HG03280 (cell line): Measurements from ENCODE around the gene CREB5.
"Not testable (repeated sequence)": the region's sequence is repeated elsewhere in the genome, so short reads cannot be mapped to it uniquely, and the experiment has no call there.

ENCODE experiments used
- ATAC-seq: cut with Tn5 transposase; IDR thresholded peaks from one replicate; pipeline ENCODE4 v1.9.1; 2021; ENCODE audit warnings: mild to moderate bottlenecking, moderate library complexity; ENCODE audit not compliant: unreplicated experiment

The CREB5 gene

DNA sequence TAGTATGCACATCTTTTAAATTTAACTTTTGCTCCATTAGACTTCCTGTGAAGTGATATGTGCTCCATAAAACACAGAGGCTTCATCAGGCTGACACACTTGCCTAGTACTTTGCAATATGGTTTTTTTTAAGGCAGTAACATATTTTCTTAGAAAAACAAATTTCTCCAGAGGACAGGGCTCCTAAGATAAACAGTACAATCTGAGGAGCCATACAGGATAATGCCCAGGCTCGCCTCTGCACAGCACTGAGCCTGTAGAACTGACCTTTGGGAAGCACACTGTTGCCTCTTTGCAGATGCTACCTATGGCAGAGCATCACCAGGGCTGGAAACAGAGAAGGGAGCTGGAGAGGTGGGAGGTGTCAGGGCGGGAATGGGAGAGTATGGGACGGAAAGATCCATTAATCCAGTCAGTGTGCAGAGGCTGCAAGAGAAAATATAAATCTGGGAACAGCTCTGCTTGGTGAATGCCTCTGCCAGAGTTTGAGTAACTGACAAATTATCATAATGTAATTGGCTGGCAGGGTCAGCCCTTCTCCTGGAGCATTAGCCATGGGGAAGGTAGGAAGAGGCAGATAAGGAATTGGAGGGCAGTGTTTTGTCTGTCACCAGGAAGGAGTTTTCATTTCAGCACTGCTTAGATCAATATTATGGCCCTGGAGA is 132.3 kb downstream of the CREB5 start:
- ATAC-seq = no peak

DNA sequence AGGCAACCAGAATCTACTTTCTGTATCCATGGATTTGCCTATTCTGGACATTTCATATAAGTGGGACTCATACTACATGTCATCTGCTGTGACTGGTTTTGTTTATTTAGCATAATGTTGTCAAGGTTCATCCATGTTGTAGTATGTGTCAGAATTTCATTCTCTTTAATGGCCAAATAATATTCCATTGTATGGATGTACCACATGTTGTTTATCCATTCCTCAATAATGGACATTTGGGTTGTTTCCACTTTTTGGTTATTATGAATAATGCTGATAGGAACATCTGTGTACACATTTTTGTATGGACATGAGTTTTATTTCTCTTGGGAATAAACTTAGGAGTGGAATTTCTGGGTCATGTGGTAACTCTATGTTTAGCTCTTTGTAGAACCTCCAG is 133.7 kb downstream of the CREB5 start:
- ATAC-seq = no peak

DNA sequence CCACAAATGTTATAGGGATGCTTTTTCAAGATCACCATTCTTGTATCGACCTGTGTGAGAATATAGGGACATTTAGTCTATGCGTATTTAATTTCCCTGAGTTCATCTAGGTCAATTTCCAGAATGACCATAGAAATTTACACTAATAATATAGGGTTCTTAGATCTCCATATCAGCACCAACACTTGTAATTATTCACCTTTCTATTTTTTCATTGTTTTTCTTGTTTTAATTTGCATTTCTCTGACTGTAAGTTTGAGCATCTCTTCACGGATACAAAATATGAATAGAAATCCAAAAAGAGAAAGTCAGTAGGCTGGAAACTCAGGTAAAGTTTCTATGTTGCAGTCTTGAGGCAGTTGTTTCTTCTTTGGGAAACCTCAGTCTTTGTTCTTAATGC is 134.8 kb downstream of the CREB5 start:
- ATAC-seq = no peak

DNA sequence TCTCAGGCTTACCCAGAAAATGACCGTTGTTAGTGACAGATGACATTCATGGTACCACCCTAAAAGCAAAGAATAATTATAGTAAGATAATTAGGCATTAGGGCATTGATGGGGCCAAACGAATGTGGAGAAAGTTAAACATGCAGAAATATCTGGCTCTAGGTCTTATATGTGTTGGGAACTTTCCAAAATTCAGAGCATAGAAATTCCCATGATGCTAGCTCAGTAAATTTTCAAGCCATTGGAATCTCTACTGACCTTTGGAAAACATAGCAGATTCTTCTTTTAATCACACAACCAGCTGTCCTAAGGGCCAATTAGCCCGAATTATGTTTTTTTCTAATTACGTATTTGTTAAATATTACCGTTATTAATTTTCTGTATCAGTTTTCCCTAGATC is 136.1 kb downstream of the CREB5 start:
- no peak for ATAC-seq

DNA sequence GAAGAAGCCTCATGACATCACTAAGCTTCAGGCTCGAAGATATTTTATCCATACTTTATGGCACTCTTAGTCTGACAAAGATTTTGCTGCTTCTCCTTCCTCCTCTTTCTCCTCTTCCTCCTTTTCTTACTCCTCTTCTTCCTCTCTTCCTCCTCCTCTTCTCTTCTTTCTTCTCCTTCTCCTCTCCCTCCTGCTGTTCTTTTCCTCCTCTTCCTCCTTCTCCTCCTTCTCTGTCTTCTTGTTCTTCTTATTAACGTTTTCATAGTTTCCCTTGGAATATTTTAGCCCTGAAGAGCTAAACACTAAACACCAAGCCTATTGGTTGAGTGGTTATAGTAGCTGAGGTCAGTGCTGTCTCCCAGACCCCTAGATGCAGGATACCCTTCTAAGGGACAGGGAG is 137.7 kb downstream of the CREB5 start:
- ATAC-seq = no peak

DNA sequence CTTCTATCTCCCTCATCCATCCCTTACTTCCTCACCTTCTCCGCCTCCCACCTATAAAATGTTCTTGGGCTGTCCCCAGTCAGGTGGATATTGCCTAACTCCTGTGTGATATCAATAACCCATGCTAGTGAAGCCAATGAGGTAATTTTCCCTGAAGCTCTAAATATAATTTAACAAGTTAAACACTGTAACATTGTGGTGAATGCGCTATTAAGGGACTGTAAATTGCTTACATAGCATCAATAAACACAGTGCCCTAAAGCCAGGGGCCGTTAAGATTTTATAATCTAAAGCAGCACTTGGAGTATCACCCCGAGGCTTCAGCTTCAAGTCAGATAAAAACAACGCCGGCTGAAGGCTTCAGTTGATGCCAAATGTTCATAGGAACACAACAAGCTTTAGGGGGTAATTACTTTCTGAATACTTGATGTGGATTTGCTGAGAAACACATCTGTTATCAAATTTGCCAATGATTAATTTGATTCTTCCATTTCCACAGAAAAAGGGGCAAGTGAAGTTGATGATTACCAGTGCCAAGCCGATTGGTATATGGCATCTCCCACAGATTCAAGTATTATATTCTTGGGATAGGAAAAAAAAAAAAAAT is 138.4 kb downstream of the CREB5 start:
- ATAC-seq = no peak

DNA sequence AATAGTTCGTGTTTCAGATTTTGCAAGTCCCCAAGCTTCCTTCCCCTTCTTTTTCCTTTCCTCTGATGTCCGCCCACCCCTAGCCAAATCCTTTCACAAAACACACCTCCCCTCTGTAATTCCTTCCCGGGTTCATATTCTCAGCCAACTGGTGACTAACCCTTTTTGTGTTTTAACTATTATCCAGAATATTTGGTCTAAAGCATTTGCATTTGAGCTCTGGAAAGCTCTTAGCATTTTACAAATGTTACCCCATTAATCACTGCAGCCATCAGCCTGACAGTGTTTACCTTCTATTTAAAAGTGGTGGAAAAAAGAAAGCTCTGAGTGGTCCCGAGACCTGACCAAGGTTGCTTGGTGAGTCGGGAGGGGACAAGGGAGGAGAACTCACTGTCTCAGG is 139.0 kb downstream of the CREB5 start:
- no peak for ATAC-seq

DNA sequence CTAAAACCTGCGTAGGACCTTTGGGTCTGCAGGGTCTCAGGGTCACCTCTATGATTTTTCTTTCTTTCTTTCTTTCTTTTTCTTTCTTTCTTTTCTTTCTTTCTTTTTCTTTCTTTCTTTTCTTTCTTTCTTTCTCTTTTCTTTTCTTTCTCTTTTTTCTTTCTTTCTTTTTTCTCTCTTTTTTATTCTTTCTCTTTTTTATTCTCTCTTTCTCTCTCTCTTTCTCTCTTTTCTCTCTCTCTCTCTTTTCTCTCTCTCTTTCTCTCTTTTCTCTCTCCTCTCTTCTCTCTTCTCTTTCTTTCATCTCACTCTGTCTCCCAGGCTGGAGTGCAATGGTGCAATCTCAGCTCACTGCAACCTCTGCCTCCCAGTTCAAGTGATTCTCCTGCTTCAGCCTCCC is 139.4 kb downstream of the CREB5 start:
- ATAC-seq = not testable (repeated sequence)

DNA sequence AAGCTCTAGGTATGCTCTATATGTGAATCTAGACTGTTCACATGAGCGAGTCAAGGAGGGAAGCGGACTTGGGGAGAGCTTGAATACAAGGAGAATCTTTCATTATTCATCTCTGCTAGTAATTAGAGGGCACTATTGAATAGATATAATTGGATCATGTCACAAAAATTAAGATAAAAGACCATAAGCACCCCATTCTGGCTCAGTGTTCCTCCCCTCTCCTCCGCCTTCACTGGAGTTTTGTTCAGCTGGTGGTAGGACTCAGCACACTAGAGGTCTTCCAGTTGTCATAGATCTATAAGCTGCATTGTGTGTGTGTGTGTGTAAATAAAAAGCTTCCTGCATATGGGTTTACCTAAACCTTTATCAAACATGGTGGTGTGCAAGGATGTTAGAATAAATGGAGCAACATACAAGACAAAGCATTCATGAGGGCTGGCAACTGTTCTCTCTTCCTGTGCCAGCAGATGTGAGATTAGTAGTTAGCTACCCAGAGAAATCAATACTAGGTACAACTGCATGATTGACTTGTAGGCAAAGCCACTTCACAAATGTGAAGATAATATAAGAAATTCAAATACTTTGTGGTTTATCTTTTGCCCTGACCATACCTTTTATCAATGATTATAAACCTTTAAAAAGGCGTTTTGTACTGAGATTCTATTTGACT is 142.6 kb downstream of the CREB5 start:
- no peak for ATAC-seq

DNA sequence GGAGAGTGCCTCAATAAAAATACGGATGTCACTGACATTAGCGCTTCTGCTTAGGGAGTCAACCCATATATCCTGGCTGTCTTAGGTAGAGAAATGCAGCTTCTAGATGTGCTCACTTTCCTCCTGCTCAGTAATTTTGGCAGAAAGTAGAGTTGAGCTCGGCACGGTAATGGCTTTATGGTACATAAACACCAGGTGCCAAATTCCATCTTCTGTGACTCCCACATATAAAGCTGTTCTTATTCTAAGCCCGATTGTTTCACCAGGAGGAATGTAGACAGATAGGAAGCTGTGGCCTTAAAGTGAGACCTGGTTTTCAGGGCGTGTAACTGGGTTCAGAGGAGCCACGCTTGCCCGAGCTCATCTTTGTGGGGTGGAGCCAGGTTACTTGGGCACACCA is 143.7 kb downstream of the CREB5 start:
- no peak for ATAC-seq

DNA sequence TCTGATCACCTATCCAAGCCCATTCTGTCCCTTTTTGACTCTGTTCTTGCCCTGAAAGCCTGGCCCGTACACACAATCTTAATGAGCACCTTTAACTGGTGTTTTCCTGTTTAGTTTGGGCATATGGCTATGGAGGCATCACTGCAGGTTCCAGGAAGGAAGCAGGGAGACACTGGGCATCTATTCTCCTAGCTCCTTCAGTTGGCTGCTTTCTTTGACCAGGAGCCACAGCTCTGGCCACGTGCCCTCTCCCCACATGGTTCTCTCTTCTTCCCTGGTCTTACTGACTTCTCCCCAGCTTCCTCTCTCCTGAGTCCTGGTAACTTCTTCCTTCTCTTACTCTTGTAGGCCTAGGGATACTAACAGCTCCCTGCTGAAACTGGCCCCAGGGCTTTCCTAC is 144.4 kb downstream of the CREB5 start:
- no peak for ATAC-seq

DNA sequence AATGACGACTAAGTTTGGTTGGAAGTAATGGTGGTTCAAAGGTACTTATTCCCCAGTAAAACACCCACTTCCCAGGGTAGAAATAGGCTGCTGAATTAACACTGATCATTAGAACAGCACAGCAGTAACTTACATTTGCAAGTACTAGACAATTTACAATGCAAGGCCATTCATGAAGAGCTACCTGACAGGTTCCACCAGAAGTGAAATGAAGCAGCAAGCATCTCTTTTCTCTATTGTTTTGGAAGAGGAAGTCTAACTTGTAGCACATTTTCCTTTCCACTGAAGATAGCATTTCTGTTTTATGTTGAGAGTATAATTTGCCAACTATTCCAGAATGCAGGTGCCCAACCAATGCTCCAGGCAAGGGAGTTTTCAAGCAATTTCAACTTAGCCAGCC is 145.9 kb downstream of the CREB5 start:
- ATAC-seq = no peak

DNA sequence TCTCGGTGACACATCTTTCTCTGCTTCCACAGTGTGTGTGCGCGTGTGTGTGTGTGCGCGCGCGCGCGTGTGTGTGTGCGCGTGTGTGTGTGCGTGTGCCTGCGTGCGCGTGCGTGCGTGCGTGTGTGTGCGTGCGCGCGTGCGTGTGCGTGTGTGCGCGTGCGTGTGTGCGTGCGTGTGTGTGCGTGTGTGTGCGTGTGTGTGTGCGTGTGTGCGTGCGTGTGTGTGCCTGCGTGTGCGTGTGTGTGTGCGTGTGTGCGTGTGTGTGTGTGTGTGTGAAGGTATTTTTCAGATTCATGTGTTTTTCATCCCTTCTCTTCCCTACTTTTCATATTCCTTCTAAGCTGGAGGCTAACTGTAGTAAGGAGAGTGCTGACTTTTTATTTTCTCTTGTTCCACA is 148.4 kb downstream of the CREB5 start:
- ATAC-seq = no peak

DNA sequence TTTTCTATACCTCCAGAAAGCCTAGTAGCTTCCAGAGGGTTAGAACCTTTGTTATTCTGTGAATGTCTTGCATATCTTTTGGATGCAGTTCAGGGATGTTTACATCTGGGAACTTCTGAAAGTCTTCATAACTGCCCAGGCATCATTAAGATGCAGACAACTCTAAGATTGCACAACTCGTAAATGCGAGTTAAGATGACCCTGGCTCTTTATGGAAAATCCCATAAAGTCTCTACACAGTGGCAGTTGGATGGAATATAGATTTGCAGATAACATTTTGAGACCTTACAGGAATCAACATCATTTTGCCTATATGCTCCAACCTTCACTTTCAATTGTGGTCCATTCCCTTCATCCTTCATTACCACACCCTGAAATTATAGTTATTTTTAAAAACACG is 151.7 kb downstream of the CREB5 start:
- ATAC-seq = no peak

DNA sequence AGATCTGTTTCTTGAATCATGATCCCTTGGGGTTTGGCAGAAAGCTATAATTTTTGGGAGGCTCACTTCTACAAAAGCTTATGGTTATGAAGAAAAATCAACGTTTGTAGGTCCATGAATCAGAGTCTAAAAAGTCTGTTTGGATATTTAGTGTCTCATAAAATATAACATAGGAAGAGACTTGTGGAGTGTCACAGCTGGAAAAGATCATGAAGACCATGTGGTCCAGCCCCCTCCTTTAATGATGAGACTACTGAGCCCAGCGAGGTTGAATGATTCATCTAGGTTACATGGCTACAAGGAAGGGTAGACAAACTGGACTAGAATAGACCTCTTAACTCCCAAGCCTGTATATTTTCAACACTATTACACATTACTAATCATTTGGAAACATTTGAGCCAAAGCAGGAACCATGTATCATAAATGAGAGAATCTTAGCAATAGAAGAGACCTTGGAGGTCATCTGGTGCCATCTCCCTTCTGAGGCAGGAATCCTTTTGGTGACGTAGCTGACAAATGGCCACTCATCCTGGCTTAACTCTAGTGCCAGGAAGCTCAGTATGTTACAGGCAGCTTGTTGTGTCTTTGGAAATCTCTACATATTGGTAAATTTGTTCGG is 152.5 kb downstream of the CREB5 start:
- no peak for ATAC-seq

DNA sequence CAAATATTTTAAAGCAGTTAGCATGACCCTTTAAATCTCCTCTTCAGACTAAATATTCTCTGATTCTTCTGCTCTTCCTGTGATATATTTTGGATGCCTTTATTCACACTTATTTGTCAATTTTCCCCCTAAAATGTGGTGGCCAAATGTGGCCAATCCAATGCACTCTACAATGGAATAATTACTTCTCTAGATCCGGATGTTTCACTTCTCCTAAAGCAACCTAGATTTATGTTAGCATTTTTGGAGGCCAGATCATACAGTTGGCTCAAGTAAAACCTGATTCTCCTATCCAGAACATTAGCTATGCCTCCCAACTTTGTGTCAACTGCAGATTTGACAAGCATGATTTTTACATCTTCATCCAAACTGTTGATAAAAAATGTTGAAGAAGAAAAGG is 153.7 kb downstream of the CREB5 start:
- no peak for ATAC-seq

DNA sequence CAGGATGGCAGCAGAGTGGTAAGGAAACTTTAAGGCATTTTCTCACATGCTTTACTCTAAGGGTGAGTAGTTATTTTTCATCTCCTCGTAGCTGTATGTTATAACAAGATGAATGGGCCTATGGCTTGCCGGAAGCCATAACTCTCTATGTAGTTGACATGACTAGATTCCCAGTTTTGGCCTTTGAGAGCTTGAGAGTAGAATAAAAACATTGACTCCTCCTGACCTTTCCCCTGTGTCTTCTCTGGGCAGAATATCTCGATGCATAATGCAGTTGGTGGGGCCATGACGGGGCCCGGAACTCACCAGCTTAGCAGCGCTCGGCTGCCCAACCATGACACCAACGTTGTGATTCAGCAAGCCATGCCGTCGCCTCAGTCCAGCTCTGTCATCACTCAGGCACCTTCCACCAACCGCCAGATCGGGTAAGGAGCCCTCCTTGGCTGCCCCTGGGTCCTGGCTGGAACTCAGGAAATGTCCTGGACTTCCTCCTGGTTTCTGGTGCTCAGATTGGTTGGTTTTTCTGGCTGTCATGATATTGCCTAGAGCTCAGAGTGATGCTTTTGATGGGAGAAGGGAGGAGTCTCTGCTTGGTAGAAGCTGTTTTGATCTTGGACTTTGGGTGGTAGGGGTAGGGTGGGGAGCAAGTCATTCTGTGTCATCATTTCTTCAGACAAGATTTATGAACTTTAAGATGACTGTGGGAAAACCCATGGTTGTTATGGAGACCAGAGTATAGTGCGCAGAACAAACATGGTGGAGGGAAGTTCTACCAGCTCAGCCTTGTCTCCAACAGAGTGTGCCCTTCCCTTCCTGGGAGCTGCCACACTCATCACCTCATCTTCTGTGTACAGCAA is 158.0 kb downstream of the CREB5 start:
- ATAC-seq = peak; percentile 66

DNA sequence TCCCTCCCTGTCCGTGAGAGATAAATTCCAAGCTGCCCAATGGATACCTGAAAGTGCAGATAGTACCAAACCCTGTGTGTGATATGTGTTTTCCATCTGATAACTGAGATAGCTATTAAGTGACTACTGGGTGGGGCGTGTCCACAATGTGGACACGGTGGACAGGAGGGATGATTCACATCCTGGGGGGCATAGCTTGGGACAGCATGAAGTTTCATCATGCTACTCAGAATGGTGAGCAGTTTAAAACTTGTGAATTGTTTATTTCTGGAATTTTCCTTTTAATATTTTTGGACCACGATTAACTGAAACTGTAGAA is 158.6 kb downstream of the CREB5 start:
- no peak for ATAC-seq

DNA sequence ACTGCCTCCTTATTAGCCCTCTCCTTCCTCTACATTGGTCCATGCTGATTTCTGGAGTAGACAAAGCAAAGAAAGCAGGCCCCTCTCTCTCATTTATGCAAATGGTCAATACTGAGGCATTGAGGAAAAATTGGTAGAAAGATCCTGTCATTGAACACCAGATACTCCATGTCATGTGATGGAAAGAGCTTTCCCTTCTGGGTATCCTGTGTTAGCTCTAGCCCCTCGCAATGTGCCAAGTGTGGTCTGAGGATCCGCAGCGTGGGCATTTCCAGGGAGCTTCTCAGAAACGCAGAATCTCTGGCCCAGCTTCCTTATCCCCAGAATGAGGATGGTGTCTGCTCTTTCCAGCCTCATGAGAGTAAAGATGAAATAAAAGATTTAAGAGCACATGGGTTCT is 159.1 kb downstream of the CREB5 start:
- no peak for ATAC-seq

DNA sequence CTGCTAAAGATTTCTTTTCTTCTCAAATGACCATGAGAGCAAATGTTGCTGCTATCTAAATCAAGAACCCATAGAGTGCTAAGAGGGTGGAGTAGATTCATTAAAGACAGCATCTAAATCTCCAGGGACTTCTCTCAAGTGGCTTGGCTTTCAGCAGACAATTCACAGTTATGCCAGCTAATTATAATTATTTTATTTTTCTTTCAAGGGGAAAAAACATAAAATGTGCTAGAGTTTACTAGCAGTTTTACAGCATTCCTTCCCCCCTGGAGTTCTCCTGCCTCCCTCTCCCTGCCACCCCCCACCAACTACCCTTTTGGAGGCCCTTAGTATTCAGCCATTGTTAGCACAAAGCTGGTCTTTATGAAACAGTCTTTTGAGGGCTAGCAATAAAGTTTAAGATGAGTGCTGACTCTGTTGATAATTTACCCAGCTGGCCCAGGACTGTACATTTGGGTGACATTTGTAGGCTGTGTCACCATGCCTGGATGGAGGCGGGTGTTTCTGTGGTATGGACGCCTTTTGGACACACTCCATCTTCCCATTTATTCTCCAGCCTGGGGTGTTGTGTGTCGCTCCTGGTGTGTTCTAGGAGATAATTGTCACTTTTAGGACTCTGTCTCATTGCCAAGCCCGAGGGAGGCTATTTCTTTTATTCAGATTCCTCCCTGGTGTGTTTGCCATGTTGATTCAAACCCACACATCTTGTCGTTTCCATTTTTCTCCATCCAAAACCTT is 160.2 kb downstream of the CREB5 start:
- ATAC-seq = no peak
